HG02973 (cell line): Measurements from ENCODE around the gene NFXL1.

ENCODE experiments used
- ATAC-seq: cut with Tn5 transposase; IDR thresholded peaks from one replicate; pipeline ENCODE4 v1.9.1; 2021; ENCODE audit warnings: moderate library complexity; ENCODE audit not compliant: unreplicated experiment

Gene NFXL1

GRCh38 chr4:47899639-47900038 is 14.7 kb downstream of the NFXL1 start:
- no peak for ATAC-seq

GRCh38 chr4:47891928-47892327 is 22.5 kb downstream of the NFXL1 start:
- ATAC-seq: no peak

DNA sequence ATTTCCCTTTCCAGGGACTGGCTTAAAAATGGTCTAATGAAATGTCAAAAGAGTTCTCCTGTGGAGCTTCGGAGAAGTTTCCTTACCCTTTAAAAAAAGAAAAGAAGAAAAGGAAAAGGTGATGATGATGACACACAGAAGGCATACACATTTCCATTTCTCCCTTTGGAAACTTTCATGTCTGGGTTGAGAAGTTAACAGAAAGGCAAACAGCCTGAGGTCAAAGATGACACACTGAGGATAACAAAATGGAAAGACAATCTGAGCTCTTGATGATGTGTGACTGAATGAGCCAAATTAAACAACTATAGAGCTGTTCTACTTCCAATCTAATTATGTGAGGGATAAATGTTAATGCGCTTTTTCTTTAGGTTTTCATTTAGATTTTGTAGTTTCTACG is 32.2 kb downstream of the NFXL1 start:
- ATAC-seq: no peak

- no peak for ATAC-seq
Observed at GRCh38 chr4:47879458-47879857, 34.9 kb downstream of the NFXL1 start.

- ATAC-seq: no peak
Observed at GRCh38 chr4:47876784-47877546, 37.4 kb downstream of the NFXL1 start.

- ATAC-seq: no peak
Observed at GRCh38 chr4:47876310-47876709, 38.1 kb downstream of the NFXL1 start.

GRCh38 chr4:47873877-47874541 is 40.4 kb downstream of the NFXL1 start:
- no peak for ATAC-seq

- ATAC-seq: no peak
Observed at GRCh38 chr4:47863486-47863885, 50.9 kb downstream of the NFXL1 start.

DNA sequence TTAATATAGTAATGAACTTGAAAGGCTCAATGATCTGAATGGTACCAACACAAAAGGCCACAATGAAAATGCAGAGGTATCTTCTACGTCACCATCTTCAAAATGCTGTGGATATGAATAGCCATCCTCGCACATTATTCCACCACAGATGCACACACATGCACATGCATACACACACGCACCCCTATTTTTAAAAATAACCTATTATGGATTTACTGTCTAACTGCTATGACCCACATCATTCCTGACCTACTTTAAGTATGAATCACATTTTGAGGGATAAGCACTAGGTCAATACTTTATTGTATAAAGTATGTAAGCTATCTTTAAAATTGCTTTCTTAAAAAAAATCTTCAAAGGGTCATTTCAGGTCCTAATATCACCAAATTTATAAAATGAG is 52.1 kb downstream of the NFXL1 start:
- ATAC-seq: no peak

DNA sequence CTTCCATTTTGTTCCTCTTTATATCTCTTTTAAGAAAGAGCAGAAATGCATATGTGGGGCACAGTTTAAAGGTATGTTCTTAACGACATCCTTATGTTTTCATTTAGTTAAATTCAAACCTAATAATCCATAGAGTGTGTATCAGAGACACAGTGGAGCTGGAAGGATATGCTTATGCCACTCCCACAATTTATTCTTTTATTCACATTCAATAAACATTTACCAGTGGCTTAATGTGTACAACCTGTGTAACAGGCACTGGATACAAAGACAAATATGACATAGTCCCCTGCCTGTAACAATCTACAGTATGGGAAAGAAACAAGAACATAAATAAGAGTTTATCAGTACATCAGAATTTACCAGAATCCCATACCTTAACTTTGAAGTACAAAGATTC is 54.1 kb downstream of the NFXL1 start:
- ATAC-seq: no peak

GRCh38 chr4:47858006-47858405 is 56.4 kb downstream of the NFXL1 start:
- no peak for ATAC-seq

GRCh38 chr4:47856713-47857112 is 57.7 kb downstream of the NFXL1 start:
- ATAC-seq: no peak

GRCh38 chr4:47855350-47855749 is 59.0 kb downstream of the NFXL1 start:
- ATAC-seq: no peak

GRCh38 chr4:47852136-47852535 is 62.2 kb downstream of the NFXL1 start:
- no peak for ATAC-seq

GRCh38 chr4:47849466-47849865 is 64.9 kb downstream of the NFXL1 start:
- no peak for ATAC-seq

- ATAC-seq: no peak
Observed at GRCh38 chr4:47848041-47848440, 66.3 kb downstream of the NFXL1 start.

GRCh38 chr4:47842985-47843384 is 71.4 kb downstream of the NFXL1 start:
- no peak for ATAC-seq

GRCh38 chr4:47840291-47840690 is 74.1 kb downstream of the NFXL1 start:
- no peak for ATAC-seq

GRCh38 chr4:47839259-47839658 is 75.1 kb downstream of the NFXL1 start:
- peak; percentile 44 for ATAC-seq

DNA sequence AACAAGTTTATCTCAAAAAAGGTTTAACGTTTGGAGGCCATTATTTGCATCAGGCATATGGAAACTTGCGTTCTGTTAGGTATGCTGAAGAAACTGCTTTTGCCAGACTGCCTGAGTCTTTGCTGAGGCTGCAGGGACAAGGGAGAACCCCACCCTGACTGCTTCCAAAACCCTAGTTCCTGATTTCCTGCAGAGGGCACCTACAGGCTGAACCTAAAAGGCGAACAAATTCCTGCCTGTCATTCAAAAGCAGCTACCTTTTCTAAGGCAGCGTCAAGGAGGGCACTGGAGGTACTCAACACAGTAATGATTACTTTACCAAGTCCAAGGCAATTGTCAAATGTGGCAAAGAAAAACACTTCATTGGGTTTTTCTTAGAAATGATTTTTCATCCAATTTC is 75.9 kb downstream of the NFXL1 start:
- no peak for ATAC-seq

DNA sequence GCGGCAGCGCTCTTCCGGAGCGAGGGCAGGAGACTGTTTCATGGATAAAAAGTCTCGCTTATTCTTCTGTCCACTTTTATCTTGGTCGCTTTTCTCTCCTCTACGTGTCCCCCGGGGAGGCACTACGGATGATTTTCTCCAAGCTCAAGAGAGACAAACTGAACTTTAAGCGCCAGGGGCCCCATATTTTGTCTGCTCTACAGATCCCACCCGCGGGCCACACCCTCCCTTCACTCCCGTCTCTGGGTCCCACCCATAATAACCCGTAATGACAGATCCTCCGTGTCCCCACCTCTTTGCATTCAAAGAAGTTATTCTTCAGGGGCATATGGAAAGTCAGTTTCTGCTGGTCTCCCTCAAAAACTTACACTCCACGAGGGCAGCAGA is 76.5 kb downstream of the NFXL1 start, which contains the start of gene CORIN:
CORIN (minus strand) TSS at position 160 of the 387 bp plus-strand sequence; CDS start at position 42, 118 bp downstream.
- ATAC-seq: no peak

GRCh38 chr4:47837094-47837907 is 77.1 kb downstream of the NFXL1 start:
- peak; percentile 63 for ATAC-seq
